Left renal cortex interstitium (tissue), 4 donors: ENCODE results near the gene REXO5. TPM values are rescaled to one million over a fixed set of nuclear protein-coding genes. Genes with fewer than 3 reads are reported as not detected.
A peak's percentile ranks its signal among the peaks of the same experiment; 100 is the strongest.

Source experiments
- DNase-seq, 4 donors: peaks; one replicate each; pipeline ENCODE4 v3.0.0-alpha.2; 2013; ENCODE audit warnings: low read depth in 4 of 4, low spot score in 2 of 4, missing footprints in 1 of 4
- polyA plus RNA-seq, 4 donors: library from polyadenylated mRNA; unstranded; fragments of 120-200 nt; gene quantifications; one replicate each; pipeline ENCODE4 v1.2.1, GENCODE V29; 2013; ENCODE audit not compliant: insufficient read length in 4 of 4

Gene REXO5
- polyA plus RNA-seq, 4 donors: 5.7 to 10.0 (median 6.6) TPM

- no peak for DNase-seq
These were observed 63.9 kb downstream of the REXO5 start for GRCh38 chr16:20870122-20870820.

- no peak for DNase-seq
These were observed 64.9 kb downstream of the REXO5 start for GRCh38 chr16:20871258-20871657.

GRCh38 chr16:20871941-20872815 is 65.9 kb downstream of the REXO5 start:
- no peak for DNase-seq

GRCh38 chr16:20873331-20873730 is 67.0 kb downstream of the REXO5 start:
- DNase-seq: no peak

GRCh38 chr16:20874088-20874581 is 67.8 kb downstream of the REXO5 start:
- no peak for DNase-seq

- no peak for DNase-seq
These were observed 69.0 kb downstream of the REXO5 start for GRCh38 chr16:20875355-20875650.

GRCh38 chr16:20878682-20879147 is 72.4 kb downstream of the REXO5 start:
- peak in 1 of 4 donors; percentile 32 for DNase-seq

GRCh38 chr16:20879175-20880040 is 73.1 kb downstream of the REXO5 start:
- no peak for DNase-seq

- DNase-seq: no peak
These were observed 74.7 kb downstream of the REXO5 start for GRCh38 chr16:20880867-20881502.

- no peak for DNase-seq
These were observed 75.2 kb downstream of the REXO5 start for GRCh38 chr16:20881503-20881878.

GRCh38 chr16:20883554-20884239 is 77.4 kb downstream of the REXO5 start:
- DNase-seq: no peak

GRCh38 chr16:20884240-20884556 is 77.9 kb downstream of the REXO5 start:
- DNase-seq: no peak

- DNase-seq: no peak
These were observed 80.0 kb downstream of the REXO5 start for GRCh38 chr16:20886320-20886719.

- no peak for DNase-seq
These were observed 80.9 kb downstream of the REXO5 start for GRCh38 chr16:20887207-20887606.

GRCh38 chr16:20889625-20890275 is 83.4 kb downstream of the REXO5 start:
- no peak for DNase-seq

- no peak for DNase-seq
These were observed 88.1 kb downstream of the REXO5 start for GRCh38 chr16:20894388-20894787.

GRCh38 chr16:20897253-20897897 is 91.0 kb downstream of the REXO5 start:
- DNase-seq: no peak

GRCh38 chr16:20897922-20898321 is 91.6 kb downstream of the REXO5 start:
- DNase-seq: no peak

GRCh38 chr16:20899071-20899470 is 92.7 kb downstream of the REXO5 start:
- no peak for DNase-seq
